NK-92 treated with Interleukin-12 subunit alpha and Interleukin-12 subunit beta, amount 100 ng/mL, for 24 hours (cell line): ENCODE measurements around the gene ZBTB7C.

Experiments used
- DNase-seq: peaks from one replicate; lab custom pipeline; 2025; lab: John Stamatoyannopoulos, UW

The ZBTB7C gene

DNA sequence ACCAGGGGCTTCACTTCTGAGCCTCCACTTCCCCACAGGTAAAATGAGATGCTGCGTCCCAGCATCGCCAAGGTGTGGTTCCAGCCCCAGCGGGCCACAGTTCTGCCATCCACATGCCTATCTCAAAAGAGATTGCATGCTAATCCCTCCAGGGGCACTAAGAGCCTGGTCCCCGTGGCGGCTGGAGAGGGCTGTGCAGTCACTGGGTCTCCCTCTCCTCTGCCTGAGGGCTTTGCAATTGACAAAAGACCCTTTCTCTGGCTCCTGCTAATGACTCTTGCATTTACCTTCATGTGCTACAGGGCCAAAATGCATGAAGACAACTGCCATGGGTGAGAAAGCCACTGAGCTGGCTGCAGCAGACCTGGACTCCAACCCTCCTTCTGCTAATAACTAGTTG, 18.5 kb downstream of the ZBTB7C start:
- DNase-seq = no peak

DNA sequence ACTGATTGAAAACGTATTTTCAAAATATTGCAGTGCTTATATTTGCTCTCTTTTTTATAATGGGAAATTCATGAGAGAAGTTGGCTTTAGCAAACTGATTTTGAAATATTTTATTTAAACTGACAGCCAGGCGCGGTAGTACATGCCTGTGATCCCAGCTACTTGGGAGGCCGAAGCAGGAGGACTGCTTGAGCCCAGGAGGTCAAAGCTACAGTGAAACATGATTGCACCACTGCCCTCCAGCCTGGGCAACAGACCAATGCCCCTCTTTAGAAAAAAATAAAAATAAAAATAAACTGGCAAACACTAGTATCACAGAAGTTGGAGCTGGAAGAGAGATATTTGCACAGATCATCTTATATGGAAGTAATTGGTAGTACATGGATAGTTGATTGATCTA, 20.7 kb downstream of the ZBTB7C start:
- DNase-seq = no peak

DNA sequence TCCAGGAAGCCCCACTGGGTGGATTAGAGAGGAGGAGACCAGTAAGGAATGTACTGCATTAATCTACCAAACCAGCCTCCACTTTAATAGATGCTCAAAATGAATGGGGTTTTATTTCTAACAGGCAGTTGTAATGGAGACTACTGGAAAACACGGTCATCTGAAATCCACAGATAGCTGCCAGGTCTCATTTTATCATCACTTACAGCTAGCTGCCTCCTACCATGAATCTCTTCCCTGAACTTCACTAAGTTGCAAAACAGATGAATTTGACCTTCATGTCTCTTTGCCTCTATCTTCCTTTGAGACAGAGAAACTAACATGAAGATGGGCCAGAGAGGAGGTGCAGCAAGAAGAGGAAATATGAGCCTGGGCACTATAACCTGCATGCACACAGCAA, 21.9 kb downstream of the ZBTB7C start:
- DNase-seq = no peak

GRCh38 chr18:48385596-48385995, 23.6 kb downstream of the ZBTB7C start:
- no peak for DNase-seq

DNA sequence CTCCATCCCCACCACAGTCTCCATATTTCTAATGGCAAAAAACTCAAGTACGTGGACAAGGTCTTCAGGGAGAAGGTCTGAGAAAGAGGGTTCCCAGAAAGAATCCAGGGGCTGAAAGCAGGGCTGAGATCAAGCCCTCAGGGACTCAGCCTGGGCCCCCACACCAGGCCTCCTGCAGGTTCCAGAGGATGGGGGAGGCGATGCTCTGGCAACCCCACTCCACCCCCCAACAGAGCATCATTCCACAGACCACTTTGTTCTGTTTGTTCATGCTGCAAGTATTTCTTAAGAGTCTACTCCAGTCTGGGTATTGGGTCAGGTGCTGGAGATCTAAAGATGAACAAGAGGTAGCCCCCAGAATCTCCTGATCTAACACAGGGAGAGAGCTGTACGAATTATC, 32.2 kb downstream of the ZBTB7C start:
- DNase-seq = no peak

DNA sequence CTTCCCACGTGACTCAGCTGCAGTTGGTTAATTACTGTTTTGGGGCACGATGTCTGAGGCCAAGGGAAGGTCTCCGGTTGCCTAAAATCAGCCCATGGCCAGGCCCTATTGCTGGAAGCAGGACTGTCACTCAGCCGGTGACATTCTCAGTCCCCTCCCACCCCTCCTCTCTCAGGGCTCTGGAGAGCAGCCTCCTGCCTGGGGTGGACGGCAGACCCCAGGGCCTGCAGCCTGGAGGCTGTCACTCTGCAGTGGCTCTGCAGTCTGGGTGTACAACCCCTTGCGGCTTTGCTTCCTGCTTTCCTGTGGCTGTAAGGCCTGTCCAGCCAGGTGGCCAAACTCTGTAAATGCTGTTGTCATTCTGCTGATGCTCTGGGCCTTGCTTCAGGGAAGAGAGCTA, 32.8 kb downstream of the ZBTB7C start:
- no peak for DNase-seq

GRCh38 chr18:48375150-48375800, 33.9 kb downstream of the ZBTB7C start:
- no peak for DNase-seq

DNA sequence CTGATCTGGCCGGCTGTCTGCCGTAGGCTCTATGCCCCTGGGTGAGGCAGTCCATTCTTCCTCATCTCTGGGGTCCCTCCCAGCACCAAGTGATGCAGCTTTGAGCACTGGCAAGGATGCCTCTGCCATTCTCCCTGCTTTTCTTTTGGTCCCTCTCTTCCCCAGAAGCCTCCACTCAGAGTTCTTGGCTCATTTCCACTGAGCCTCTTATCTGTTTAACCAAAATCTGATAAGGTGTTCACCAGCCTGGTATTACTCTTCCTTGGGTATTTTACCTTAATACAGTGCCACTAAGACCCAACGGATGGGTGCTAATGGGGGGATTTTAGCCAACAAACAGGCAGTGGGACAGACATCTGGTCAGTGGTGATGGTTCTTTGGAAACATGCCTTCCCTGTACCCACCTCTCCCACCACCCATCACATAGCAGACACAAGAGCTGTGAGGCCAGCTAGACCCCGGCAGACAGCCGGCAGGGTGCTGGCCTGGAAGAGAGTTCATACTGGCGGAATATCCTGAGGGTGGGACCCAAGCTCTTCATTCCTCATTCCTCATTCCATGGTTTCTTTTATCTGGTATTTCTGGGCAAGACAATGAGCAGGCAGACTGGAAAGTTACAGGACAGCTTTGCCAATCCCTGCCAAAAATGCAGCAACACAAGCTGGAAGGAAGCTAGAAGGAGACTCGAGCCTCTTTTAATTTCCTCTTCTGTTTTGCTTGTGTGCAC, 34.6 kb downstream of the ZBTB7C start:
- no peak for DNase-seq

GRCh38 chr18:48371854-48372602, 37.2 kb downstream of the ZBTB7C start:
- DNase-seq = no peak

DNA sequence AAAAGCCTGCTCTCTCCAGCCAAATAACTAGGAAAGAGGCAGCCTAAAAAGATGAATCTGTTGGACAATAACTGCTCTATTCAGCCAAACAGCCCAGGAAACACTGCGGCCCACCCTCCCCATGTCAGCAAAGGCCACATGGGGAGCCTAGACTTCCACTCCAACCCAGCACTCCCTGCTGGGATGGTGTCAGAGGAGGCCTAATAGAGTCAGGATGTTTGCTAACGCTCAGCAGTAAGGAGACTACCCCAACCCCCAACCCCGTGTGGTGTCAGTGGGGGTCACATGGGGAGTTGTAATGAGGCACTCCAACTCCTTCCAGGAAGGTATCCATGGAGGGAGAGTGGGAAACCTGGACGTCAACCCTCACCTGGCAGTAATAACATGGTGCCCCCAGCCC, 41.6 kb downstream of the ZBTB7C start:
- no peak for DNase-seq

GRCh38 chr18:48365965-48366364, 43.2 kb downstream of the ZBTB7C start:
- no peak for DNase-seq

GRCh38 chr18:48364146-48364545, 45.0 kb downstream of the ZBTB7C start:
- DNase-seq = no peak

DNA sequence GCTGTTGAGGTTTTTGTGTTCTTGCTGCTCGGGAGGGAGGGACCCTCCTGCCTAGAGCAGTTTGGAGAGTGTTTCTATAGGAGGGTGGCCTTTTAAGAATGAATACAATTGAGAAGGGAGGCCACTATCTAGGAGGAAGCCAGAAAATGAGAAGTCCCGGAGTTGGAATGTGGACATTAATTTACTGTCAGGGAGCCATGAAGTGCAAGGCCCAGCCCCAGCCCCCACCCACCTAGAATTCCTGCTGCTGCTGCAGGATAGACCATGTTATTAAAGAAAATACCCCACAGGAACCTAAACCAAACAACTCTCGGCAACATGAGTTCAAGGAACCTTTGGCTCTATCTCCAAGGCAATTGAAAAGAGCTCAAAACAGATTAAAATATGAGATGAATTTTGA, 46.0 kb downstream of the ZBTB7C start:
- no peak for DNase-seq

- no peak for DNase-seq
These were observed 47.4 kb downstream of the ZBTB7C start for GRCh38 chr18:48361801-48362200.

DNA sequence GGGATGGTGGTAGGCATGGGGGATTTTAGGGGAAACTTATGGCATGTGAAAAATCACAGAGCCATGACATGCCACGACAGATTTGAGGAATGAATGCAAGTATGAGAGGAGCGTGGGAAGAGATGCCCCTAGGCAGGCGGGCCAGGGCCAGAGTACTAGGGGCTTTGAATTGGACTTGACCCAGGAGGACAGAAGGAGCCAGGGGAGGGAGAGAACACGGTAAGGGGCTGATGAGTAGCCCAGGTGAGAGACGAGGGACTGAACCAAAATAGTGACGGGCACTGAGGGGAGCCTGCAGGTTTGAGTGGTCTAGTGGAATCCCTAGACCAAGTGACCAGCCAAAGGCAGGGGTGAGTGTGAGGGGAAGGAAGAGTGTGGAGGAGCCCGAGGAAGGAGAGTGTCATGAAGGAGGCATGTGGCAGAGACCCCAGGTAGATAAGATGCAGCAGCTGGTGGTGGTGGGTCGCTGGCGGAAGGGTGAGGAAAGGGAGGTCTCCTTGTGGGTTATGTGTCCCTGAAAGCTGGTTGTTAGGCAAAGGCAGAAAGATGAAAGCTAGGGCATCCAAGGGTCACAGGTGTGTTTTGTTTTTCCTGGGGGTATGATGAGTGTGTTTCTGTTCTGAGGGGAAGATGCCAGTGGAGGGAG, 48.7 kb downstream of the ZBTB7C start:
- no peak for DNase-seq

DNA sequence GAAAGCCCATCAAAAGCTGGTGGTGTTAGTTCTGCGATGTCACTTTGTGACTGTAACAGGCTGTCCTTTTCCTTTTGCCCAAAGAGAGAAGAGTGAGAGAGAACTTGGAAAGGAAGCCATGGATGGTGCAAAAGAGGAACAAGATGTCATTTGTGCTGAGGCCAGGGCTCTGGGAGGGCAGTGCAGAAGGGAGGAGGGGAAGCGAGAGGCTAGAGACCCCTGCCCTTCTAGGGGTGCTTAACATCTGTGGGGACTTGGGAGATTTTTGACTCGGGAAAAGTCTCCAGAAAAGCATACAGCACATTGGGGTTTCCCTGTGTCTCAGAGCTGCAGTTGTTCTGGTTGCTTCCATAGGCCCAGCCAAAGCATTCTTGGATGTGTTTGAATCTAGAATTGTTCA, 49.6 kb downstream of the ZBTB7C start:
- DNase-seq = no peak

- DNase-seq = no peak
These were observed 50.3 kb downstream of the ZBTB7C start for GRCh38 chr18:48358868-48359267.

- DNase-seq = no peak
These were observed 52.1 kb downstream of the ZBTB7C start for GRCh38 chr18:48356909-48357631.

DNA sequence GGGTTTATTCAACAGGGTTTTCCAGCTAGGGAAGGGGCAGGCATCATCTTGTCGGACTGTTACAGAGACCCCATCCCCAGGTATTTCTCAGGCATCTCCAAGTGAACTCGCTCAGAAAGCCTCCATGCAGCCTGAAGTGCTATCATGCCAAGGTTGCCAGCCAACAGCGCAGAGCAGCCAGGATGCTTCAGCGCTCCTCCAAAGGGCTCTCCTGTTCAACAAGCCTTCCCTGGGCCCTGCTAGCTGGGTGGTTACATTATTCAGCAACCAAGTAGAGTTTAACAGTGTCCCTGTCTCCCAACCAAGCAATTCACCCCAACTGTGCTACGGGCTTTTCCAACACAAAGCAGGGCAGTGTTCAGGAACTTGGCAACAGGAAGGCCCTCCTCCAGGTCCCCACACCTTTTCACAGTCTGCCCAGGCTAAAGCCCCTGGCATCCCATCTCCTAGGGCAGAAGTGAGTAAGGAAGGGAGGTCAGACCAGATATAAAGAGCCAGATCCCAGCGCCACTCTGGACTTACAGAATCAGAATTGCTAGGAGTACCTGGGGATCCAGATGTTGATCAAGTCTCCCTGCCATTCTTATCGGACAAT, 52.9 kb downstream of the ZBTB7C start:
- DNase-seq = no peak

GRCh38 chr18:48355276-48356115, 53.7 kb downstream of the ZBTB7C start:
- DNase-seq = no peak
